LNCAP (cell line): ENCODE data around the gene SLC1A7.

Experiments
- CTCF ChIP-seq: fragments of 450-650 bp; IDR thresholded peaks from 2 replicates; pipeline ENCODE4 v1.5.1; 2017; ENCODE audit warnings: mild to moderate bottlenecking

Gene SLC1A7

GRCh38 chr1:53073287-53073686 lies 69.2 kb downstream of the SLC1A7 start:
- no peak for TF ChIP-seq CTCF

- no peak for TF ChIP-seq CTCF
These were observed 70.5 kb downstream of the SLC1A7 start for GRCh38 chr1:53071915-53072314.

DNA sequence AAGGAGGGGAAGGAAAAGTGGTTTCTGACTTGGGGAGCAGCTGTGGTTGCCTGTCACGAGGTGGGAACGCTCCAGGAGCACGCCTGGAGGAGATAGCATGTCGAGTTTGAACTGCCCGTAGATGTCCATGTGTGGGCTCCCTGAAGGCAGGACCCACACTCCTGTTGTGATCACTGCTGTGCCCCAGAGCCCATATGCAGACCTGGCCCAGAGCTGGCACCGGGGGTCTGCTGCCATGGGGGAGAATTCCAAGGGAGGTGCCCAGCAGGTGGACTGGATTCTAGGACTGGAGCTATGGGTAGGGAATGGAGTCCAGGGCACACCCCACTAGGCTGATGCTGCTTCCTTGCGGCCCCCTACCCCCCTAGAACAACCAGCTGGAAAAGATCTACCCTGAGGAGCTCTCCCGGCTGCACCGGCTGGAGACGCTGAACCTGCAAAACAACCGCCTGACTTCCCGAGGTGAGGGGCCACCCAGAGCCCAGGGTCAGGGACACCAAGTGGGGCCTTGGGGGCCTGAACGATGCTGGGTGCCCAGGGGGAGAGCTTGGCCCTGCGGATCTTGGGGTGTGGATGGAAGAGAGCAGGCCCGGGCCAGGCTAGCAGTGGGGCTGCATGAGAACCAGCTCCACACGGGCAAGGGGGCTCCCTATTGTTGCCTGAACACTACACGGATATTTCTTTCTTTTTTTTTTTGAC lies 71.1 kb downstream of the SLC1A7 start:
- TF ChIP-seq CTCF = no peak

- no peak for TF ChIP-seq CTCF
These were observed 71.8 kb downstream of the SLC1A7 start for GRCh38 chr1:53070621-53071020.

DNA sequence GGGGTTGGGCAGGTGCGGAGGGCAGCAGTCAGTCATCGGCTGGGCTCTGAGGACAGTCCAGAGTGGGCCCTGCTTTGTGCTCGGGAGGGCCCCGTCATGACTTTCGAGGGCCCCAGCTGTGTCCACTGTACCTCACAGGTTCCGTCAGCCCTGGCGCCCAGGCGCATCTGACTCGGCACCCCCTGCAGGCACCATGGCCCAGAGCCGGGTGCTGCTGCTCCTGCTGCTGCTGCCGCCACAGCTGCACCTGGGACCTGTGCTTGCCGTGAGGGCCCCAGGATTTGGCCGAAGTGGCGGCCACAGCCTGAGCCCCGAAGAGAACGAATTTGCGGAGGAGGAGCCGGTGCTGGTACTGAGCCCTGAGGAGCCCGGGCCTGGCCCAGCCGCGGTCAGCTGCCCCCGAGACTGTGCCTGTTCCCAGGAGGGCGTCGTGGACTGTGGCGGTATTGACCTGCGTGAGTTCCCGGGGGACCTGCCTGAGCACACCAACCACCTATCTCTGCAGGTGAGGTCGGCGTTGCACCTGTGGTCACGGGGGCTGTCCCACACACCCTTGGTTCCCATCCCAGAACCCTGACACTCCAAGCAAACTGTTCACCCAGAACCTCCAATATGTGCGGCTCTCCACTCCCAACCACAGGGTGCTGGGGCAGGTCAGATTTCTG lies 72.6 kb downstream of the SLC1A7 start:
- no peak for TF ChIP-seq CTCF

DNA sequence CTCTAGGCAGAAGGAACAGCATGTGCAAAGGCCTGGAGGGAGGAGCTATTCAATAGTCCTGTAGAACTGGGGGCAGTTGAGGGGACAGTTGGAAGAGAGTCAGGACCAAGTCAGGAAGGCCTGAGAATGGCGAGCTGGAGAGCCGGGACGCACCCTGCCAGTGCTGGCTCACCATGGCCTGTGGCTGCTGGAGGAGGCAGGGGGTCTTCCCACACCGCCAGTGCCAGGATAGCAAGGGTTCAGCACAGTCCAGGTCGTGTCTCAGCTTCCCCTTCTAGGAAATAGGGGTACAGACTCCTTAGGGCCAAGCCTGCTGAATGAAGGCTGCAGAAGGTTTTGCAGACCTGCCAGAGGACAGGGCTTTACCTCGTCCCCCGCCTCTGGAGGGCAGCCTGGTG lies 73.2 kb downstream of the SLC1A7 start:
- no peak for TF ChIP-seq CTCF

GRCh38 chr1:53068314-53069099 lies 73.9 kb downstream of the SLC1A7 start:
- TF ChIP-seq CTCF = no peak
